Measurements from ENCODE around the gene CACHD1. TPM values are rescaled to one million over a fixed set of nuclear protein-coding genes. Genes with fewer than 3 reads are reported as not detected.

CACHD1 gene
- total and polyA plus RNA-seq, 2 of the 4 experiments (the other 2 are of a cell fraction), result 2.9 to 5.9 TPM

DNA sequence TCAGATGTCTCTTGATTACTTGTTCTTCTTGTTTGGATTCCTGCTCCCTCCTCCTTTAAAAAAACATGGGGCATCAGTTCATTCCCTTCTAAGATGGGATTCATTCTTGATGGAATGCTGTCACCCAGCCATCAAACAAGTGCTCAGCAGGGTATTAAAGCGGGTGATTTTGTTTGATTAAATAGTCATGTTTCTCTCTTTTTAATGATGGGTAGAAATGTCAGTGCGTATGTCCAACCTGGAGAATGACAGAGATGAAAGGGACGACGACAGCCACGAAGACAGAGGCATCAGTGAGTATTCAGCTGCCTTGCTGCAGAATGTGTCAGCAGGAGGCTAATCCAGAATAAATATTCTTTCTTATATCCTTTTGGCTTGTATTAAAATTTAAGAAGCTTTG, 211.1 kb downstream of the CACHD1 start:
- no peak overlapping the region for H3K4ac ChIP-seq (ENCODE audit: low read depth, low read length)
- no peak overlapping the region for H3K4me2 ChIP-seq (ENCODE audit: low read depth, low read length)
- no peak overlapping the region for H3K18ac ChIP-seq (ENCODE audit: low read depth, low read length)
- H2BK5ac ChIP-seq (ENCODE audit: low read depth, low read length, poor library complexity, severe bottlenecking), result no peak overlapping the region
- no peak overlapping the region for H3K56ac ChIP-seq (ENCODE audit: extremely low read depth, insufficient read depth, low read length)
- no peaks in the 10 kb centered on the region for H4K20me1 ChIP-seq (ENCODE audit: insufficient read depth, low read length)
- no peaks in the 10 kb centered on the region for H3K27me3 ChIP-seq (ENCODE audit: control insufficient read depth, insufficient read depth, low read length)
- H2BK120ac ChIP-seq (ENCODE audit: low read depth, low read length), result no peak overlapping the region
- POLR2A ChIA-PET (ENCODE audit: unreplicated experiment), result no interaction called here
- CTCF ChIA-PET, result no interaction called here
- BruUV-seq (replicated peaks), result no TSS peak
- H3K27ac ChIP-seq (ENCODE audit: insufficient read depth, low read length), result no peak overlapping the region
- dilution Hi-C loops (cut with HindIII; ENCODE audit: low sequenced_read_pairs, unreplicated experiment) (no loop called here), intact Hi-C loops (cut with micrococcal nuclease) (no loop called here), in situ Hi-C loops (cut with MboI; ENCODE audit: low sequenced_read_pairs) (no loop called here)
- no peak overlapping the region for H3K14ac ChIP-seq (replicated peaks; ENCODE audit: low read depth, low read length)
- no peak overlapping the region for H3K9ac ChIP-seq (ENCODE audit: low read depth, low read length)
- H4K5ac ChIP-seq (ENCODE audit: low read depth, low read length), result no peak overlapping the region
- H2BK15ac ChIP-seq (ENCODE audit: low read depth, low read length), result no peak overlapping the region
- H3K23ac ChIP-seq (ENCODE audit: low read depth, low read length), result no peak overlapping the region
- H4K91ac ChIP-seq (ENCODE audit: insufficient read depth, low read depth, low read length), result no peak overlapping the region
- H3K36me3 ChIP-seq (ENCODE audit: control insufficient read depth, insufficient read depth, low read length), result peaks cover 3% of the 10 kb centered on the region; the same call in 1 of the 2 replicates
- H4K8ac ChIP-seq (ENCODE audit: low read depth in 2 of 2, low read length in 2 of 2), result no peak overlapping the region
- no peak for TF ChIP-seq FOS (IDR thresholded peaks at IDR 0.05; ENCODE audit: low read depth, low read length)
- TF ChIP-seq SMC3 (IDR thresholded peaks at IDR 0.05; ENCODE audit: low read depth, low read length), result no peak
- TF ChIP-seq BHLHE40 (IDR thresholded peaks at IDR 0.05; ENCODE audit: low read depth, low read length), result no peak
- TF ChIP-seq POLR2A (IDR thresholded peaks at IDR 0.05; ENCODE audit: low read depth, low read length), result no peak
- TF ChIP-seq USF2 (IDR thresholded peaks at IDR 0.05; ENCODE audit: low read depth, low read length), result no peak
- TF ChIP-seq RFX5 (IDR thresholded peaks at IDR 0.05; ENCODE audit: low read depth, low read length), result no peak
- TF ChIP-seq MAZ (IDR thresholded peaks at IDR 0.05; ENCODE audit: borderline replicate concordance, low read depth, low read length), result no peak
- no peak for TF ChIP-seq NFE2L2 (IDR thresholded peaks at IDR 0.05; ENCODE audit: low read depth, low read length)
- TF ChIP-seq CHD1 (IDR thresholded peaks at IDR 0.05; ENCODE audit: low read depth, low read length), result no peak
- no peak for TF ChIP-seq RCOR1 (IDR thresholded peaks at IDR 0.05; ENCODE audit: insufficient replicate concordance, low read length)
- no peak for TF ChIP-seq MXI1 (IDR thresholded peaks at IDR 0.05; ENCODE audit: borderline replicate concordance, low read depth, low read length)
- TF ChIP-seq, protein P1, sequence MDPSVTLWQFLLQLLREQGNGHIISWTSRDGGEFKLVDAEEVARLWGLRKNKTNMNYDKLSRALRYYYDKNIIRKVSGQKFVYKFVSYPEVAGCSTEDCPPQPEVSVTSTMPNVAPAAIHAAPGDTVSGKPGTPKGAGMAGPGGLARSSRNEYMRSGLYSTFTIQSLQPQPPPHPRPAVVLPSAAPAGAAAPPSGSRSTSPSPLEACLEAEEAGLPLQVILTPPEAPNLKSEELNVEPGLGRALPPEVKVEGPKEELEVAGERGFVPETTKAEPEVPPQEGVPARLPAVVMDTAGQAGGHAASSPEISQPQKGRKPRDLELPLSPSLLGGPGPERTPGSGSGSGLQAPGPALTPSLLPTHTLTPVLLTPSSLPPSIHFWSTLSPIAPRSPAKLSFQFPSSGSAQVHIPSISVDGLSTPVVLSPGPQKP (IDR thresholded peaks at IDR 0.05; ENCODE audit: borderline replicate concordance, low read depth, low read length), result no peak
- no peak for TF ChIP-seq CEBPB (IDR thresholded peaks at IDR 0.05; ENCODE audit: low read depth, low read length)
- TF ChIP-seq RAD21 (IDR thresholded peaks at IDR 0.05; ENCODE audit: low read length), result no peak
- no peak for TF ChIP-seq MAFK (IDR thresholded peaks at IDR 0.05; ENCODE audit: low read depth, low read length)
- TF ChIP-seq CTCF (conservative IDR thresholded peaks at IDR 0.05; ENCODE audit: low read depth, low read length), result no peak
- H2AK5ac ChIP-seq (ENCODE audit: low read depth, low read length), result no peak overlapping the region
- no peak overlapping the region for H2BK20ac ChIP-seq (ENCODE audit: low read depth, low read length)
- WGBS, 2 experiments (ENCODE audit: extremely low coverage in 2 of 2, insufficient read length in 1 of 2), result no CpG with 5 or more reads among the region's 5 CpGs
- H3K79me1 ChIP-seq (ENCODE audit: low read depth in 1 of 2, low read length in 2 of 2), result no peaks in the 10 kb centered on the region
- no peaks in the 10 kb centered on the region for H3K4me1 ChIP-seq (ENCODE audit: control insufficient read depth, insufficient read depth, low read length)
- H2AFZ ChIP-seq (replicated peaks; ENCODE audit: low read length, poor library complexity), result no peak overlapping the region
- no peak for ATAC-seq (ENCODE audit: low read depth)
- H3K9me1 ChIP-seq (ENCODE audit: insufficient read depth, low read length), result no peaks in the 10 kb centered on the region; the same call in 1 of the 2 replicates
- no peaks in the 10 kb centered on the region for H3K9me3 ChIP-seq (ENCODE audit: control insufficient read depth, insufficient read depth, low read length)
- H3K4me3 ChIP-seq (ENCODE audit: insufficient read depth, low read depth, low read length), result no peak overlapping the region
- no peak overlapping the region for H2AK9ac ChIP-seq (replicated peaks; ENCODE audit: low read depth, low read length, poor library complexity)
- DNase-seq, result no peak
